HepG2 (cell line): ENCODE data around the gene CHIC2. TPM values are rescaled to one million over a fixed set of nuclear protein-coding genes. Genes with fewer than 3 reads are reported as not detected.

Experiments used
- ATAC-seq: fragments of 200-7000 bp; cut with Tn5 transposase; 3 replicates; pipeline ENCODE4 v1.9.1; 2020; ENCODE audit warnings: mild to moderate bottlenecking, moderate library complexity
- BruUV-seq: library from RNA; stranded (reverse); fragments of 400-500 nt; replicated peaks from 2 replicates; lab custom pipeline; 2021; lab: Mats Ljungman, UMichigan
- CTCF ChIA-PET: fragments of 300-600 bp; formaldehyde crosslinking; extraction: SDS; loops from one replicate; lab custom pipeline; 2021; ENCODE audit warnings: low total read pairs, inconsistent platforms, low intra/inter-chr PET ratio; lab: Yijun Ruan, JAX
- POLR2A ChIA-PET: fragments of 350-600 bp; sonication (Branson Sonifier 250); formaldehyde crosslinking; loops from one replicate; lab custom pipeline; 2020; ENCODE audit warnings: antibody characterized with exemption, inconsistent platforms; lab: Yijun Ruan, JAX
- DNase-seq: peaks from one replicate; pipeline ENCODE4 v3.0.0-alpha.2; 2015; ENCODE audit warnings: low spot score
- FAIRE-seq: peaks from 3 replicates; lab custom pipeline; 2011; peaks lifted over from hg19 to GRCh38; lab: Jason Lieb, UNC
- H2AFZ ChIP-seq: one replicate; pipeline ENCODE4 v1.6.1; 2011; ENCODE audit warnings: low read length, inconsistent platforms
- H3K27ac ChIP-seq: fragments of 300-600 bp; 3 replicates; pipeline ENCODE4 v1.8.0; 2011; ENCODE audit warnings: mixed run types, mild to moderate bottlenecking, mixed read lengths, low read length, inconsistent platforms; ENCODE audit not compliant: insufficient read depth; ENCODE audit errors: extremely low read length
- H3K27me3 ChIP-seq, 2 experiments: fragments of 200-600 bp in 1 of 2; 2 replicates in 1 of 2; 3 replicates in 1 of 2; pipeline versions ENCODE4 v1.6.0 to v1.8.0; 2011; ENCODE audit warnings: low read length in 2 of 2, mild to moderate bottlenecking in 2 of 2, moderate library complexity in 2 of 2, inconsistent platforms in 1 of 2; ENCODE audit not compliant: insufficient read depth in 2 of 2, control insufficient read depth in 1 of 2
- H3K36me3 ChIP-seq, 2 experiments: fragments of 200-600 bp in 1 of 2; replicated peaks in 1 of 2; 2 replicates in 1 of 2; 3 replicates in 1 of 2; pipeline versions ENCODE4 v1.5.1 to v1.8.0; 2011; ENCODE audit warnings: low read length in 2 of 2, inconsistent platforms in 1 of 2; ENCODE audit not compliant: insufficient read depth in 2 of 2, control insufficient read depth in 1 of 2
- H3K4me1 ChIP-seq: 2 replicates; pipeline ENCODE4 v1.5.1; 2012; ENCODE audit warnings: low read length, inconsistent platforms; ENCODE audit not compliant: insufficient read depth
- H3K4me2 ChIP-seq: 2 replicates; pipeline ENCODE4 v1.6.0; 2011; ENCODE audit warnings: low read depth, low read length, inconsistent platforms
- H3K4me3 ChIP-seq, 3 experiments: fragments of 200-600 bp in 1 of 3; sonication (generic), shearing (Covaris generic) in 1 of 3; replicated peaks in 1 of 3; 2 replicates each; pipeline ENCODE4 v1.5.1; 2011 to 2016; ENCODE audit warnings: low read length in 3 of 3, inconsistent platforms in 2 of 3, low read depth in 2 of 3, mild to moderate bottlenecking in 2 of 3, control low read depth in 1 of 3, mixed read lengths in 1 of 3; ENCODE audit not compliant: insufficient read depth in 1 of 3
- H3K79me2 ChIP-seq: one replicate; pipeline ENCODE4 v1.6.1; 2011; ENCODE audit warnings: low read length, inconsistent platforms; ENCODE audit not compliant: insufficient read depth
- H3K9ac ChIP-seq: 2 replicates; pipeline ENCODE4 v1.6.0; 2011; ENCODE audit warnings: mild to moderate bottlenecking, low read depth, low read length, inconsistent platforms; ENCODE audit not compliant: insufficient read depth
- H3K9me3 ChIP-seq: 2 replicates; pipeline ENCODE4 v1.5.1; 2012; ENCODE audit warnings: mild to moderate bottlenecking, low read length
- H4K20me1 ChIP-seq: 2 replicates; pipeline ENCODE4 v1.6.0; 2011; ENCODE audit warnings: inconsistent platforms, mild to moderate bottlenecking, low read length, moderate library complexity; ENCODE audit not compliant: insufficient read depth
- ELF1 ChIP-seq: sonication (generic); formaldehyde crosslinking; IDR thresholded peaks from 2 replicates; pipeline ENCODE4 v1.4.0; 2020; ENCODE audit warnings: missing genetic modification reagents
- XRCC5 ChIP-seq: fragments of 200-400 bp; formaldehyde crosslinking; optimal IDR thresholded peaks from 2 replicates; pipeline ENCODE3; 2017; ENCODE audit warnings: mild to moderate bottlenecking, low read length
- ZNF615 ChIP-seq: sonication (generic); formaldehyde crosslinking; IDR thresholded peaks from 2 replicates; pipeline ENCODE4 v1.5.0; 2020; ENCODE audit warnings: mild to moderate bottlenecking, missing genetic modification reagents, borderline replicate concordance
- ZNF720 ChIP-seq: sonication (generic); formaldehyde crosslinking; IDR thresholded peaks from 2 replicates; pipeline ENCODE4 v1.4.0; 2020; ENCODE audit warnings: missing genetic modification reagents
- WGBS: methylation state at CpG from one replicate; pipeline ENCODE4 v1.1.6; 2017; ENCODE audit warnings: low lambda C conversion rate; 5-methylcytosine and 5-hydroxymethylcytosine counted together
- in situ Hi-C: cut with HindIII; loops from 2 replicates; pipeline ENCODE4 v1.10.0; 2017; ENCODE audit warnings: low pct_unique_long_range_greater_than_20kb; ENCODE audit not compliant: extremely low pct_ligation_motif_present
- intact Hi-C: fragments of 100-400 bp; cut with micrococcal nuclease; formaldehyde crosslinking; loops from one replicate; pipeline ENCODE4 v1.10.0; 2022; ENCODE audit not compliant: unreplicated experiment
- polyA plus RNA-seq, 8 experiments: library from polyadenylated mRNA; depleted of rRNA in 3 of 8; stranded (reverse) in 7 of 8; unstranded in 1 of 8; fragments of >200 nt; fragmentation: Illumina TruSeq in 4 of 8; extraction: Trizol in 4 of 8; gene quantifications; 2 replicates each; pipeline versions ENCODE4 v1.2.1 to v1.2.3, GENCODE V29; 2011 to 2016; ENCODE audit warnings: low read depth in 4 of 8, missing spikeins in 1 of 8, mixed read lengths in 1 of 8; ENCODE audit not compliant: insufficient read depth in 1 of 8
- total RNA-seq, 5 experiments: library from RNA; depleted of rRNA; stranded (reverse); fragments of >200 nt; fragmentation: Illumina TruSeq; extraction: Trizol; gene quantifications; 2 replicates each; pipeline ENCODE4 v1.2.3, GENCODE V29; 2016; ENCODE audit warnings: low read depth in 1 of 5
- TF ChIP-seq, protein P1 (sequence below): sonication (generic); formaldehyde crosslinking; IDR thresholded peaks from 2 replicates; pipeline ENCODE4 v1.8.1; 2022; ENCODE audit warnings: low read depth, mild to moderate bottlenecking, missing genetic modification reagents
- TF ChIP-seq, protein P2 (sequence below): sonication (generic); formaldehyde crosslinking; IDR thresholded peaks from 2 replicates; pipeline ENCODE4 v1.5.0; 2020; ENCODE audit warnings: mild to moderate bottlenecking, missing genetic modification reagents
- TF ChIP-seq, protein P3 (sequence below): sonication (generic); formaldehyde crosslinking; IDR thresholded peaks from 2 replicates; pipeline ENCODE4 v1.5.0; 2020; ENCODE audit warnings: mild to moderate bottlenecking, missing genetic modification reagents

The CHIC2 gene
- total and polyA plus RNA-seq, 2 of the 13 experiments (the other 11 are each of a cell fraction or from before 2014, with no cell fraction given) = 10.0 to 17.2 TPM

- DNase-seq = no peak
- WGBS = 50% methylated on average over 6 of the region's 6 CpGs
- CTCF ChIA-PET = no interaction called here
Measured at GRCh38 chr4:54097152-54097551, 32.7 kb upstream of the CHIC2 start.

More at GRCh38 chr4:54097152-54097551, 32.7 kb upstream of the CHIC2 start:
- intact Hi-C loops (no loop called here), in situ Hi-C loops (no loop called here)
- no peaks in the 10 kb centered on the region for H3K36me3 ChIP-seq
- no peaks in the 10 kb centered on the region for H3K9me3 ChIP-seq
- no peak overlapping the region for H2AFZ ChIP-seq
- peaks cover 12 to 93% of the 10 kb centered on the region in 2 experiments for H3K27me3 ChIP-seq
- H3K27ac ChIP-seq = no peak overlapping the region
- no peaks in the 10 kb centered on the region for H4K20me1 ChIP-seq
- FAIRE-seq = no peak
- no peak overlapping the region for H3K9ac ChIP-seq
- TF ChIP-seq ELF1 (CRISPR knock-in tag) = no peak
- no peak for TF ChIP-seq XRCC5
- TF ChIP-seq, protein P1, sequence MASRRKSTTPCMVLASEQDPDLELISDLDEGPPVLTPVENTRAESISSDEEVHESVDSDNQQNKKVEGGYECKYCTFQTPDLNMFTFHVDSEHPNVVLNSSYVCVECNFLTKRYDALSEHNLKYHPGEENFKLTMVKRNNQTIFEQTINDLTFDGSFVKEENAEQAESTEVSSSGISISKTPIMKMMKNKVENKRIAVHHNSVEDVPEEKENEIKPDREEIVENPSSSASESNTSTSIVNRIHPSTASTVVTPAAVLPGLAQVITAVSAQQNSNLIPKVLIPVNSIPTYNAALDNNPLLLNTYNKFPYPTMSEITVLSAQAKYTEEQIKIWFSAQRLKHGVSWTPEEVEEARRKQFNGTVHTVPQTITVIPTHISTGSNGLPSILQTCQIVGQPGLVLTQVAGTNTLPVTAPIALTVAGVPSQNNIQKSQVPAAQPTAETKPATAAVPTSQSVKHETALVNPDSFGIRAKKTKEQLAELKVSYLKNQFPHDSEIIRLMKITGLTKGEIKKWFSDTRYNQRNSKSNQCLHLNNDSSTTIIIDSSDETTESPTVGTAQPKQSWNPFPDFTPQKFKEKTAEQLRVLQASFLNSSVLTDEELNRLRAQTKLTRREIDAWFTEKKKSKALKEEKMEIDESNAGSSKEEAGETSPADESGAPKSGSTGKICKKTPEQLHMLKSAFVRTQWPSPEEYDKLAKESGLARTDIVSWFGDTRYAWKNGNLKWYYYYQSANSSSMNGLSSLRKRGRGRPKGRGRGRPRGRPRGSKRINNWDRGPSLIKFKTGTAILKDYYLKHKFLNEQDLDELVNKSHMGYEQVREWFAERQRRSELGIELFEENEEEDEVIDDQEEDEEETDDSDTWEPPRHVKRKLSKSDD (CRISPR knock-in tag) = no peak
- TF ChIP-seq, protein P2, sequence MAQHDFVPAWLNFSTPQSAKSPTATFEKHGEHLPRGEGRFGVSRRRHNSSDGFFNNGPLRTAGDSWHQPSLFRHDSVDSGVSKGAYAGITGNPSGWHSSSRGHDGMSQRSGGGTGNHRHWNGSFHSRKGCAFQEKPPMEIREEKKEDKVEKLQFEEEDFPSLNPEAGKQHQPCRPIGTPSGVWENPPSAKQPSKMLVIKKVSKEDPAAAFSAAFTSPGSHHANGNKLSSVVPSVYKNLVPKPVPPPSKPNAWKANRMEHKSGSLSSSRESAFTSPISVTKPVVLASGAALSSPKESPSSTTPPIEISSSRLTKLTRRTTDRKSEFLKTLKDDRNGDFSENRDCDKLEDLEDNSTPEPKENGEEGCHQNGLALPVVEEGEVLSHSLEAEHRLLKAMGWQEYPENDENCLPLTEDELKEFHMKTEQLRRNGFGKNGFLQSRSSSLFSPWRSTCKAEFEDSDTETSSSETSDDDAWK (CRISPR knock-in tag) = no peak
- TF ChIP-seq, protein P3, sequence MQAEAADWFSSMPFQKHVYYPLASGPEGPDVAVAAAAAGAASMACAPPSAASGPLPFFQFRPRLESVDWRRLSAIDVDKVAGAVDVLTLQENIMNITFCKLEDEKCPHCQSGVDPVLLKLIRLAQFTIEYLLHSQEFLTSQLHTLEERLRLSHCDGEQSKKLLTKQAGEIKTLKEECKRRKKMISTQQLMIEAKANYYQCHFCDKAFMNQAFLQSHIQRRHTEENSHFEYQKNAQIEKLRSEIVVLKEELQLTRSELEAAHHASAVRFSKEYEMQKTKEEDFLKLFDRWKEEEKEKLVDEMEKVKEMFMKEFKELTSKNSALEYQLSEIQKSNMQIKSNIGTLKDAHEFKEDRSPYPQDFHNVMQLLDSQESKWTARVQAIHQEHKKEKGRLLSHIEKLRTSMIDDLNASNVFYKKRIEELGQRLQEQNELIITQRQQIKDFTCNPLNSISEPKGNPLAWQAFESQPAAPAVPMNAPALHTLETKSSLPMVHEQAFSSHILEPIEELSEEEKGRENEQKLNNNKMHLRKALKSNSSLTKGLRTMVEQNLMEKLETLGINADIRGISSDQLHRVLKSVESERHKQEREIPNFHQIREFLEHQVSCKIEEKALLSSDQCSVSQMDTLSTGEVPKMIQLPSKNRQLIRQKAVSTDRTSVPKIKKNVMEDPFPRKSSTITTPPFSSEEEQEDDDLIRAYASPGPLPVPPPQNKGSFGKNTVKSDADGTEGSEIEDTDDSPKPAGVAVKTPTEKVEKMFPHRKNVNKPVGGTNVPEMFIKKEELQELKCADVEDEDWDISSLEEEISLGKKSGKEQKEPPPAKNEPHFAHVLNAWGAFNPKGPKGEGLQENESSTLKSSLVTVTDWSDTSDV (CRISPR knock-in tag) = no peak
- no peak for TF ChIP-seq ZNF720
- TF ChIP-seq ZNF615 = no peak
- BruUV-seq = no TSS peak
- ATAC-seq = no peak
- POLR2A ChIA-PET = no interaction called here
- H3K4me3 ChIP-seq = no peak overlapping the region
- H3K79me2 ChIP-seq = no peaks in the 10 kb centered on the region
- H3K4me1 ChIP-seq = peaks cover 42% of the 10 kb centered on the region
- H3K4me2 ChIP-seq = no peak overlapping the region
